K562 (cell line): ENCODE measurements around the gene ASCC1. TPM values are rescaled to one million over a fixed set of nuclear protein-coding genes. Genes with fewer than 3 reads are reported as not detected.

ENCODE experiments used
- ATAC-seq: fragments of 200-7000 bp; cut with Tn5 transposase; 3 replicates; pipeline ENCODE4 v1.9.1; 2020; ENCODE audit warnings: moderate library complexity
- BruUV-seq: library from RNA; stranded (reverse); fragments of 400-500 nt; replicated peaks from 2 replicates; lab custom pipeline; 2021; lab: Mats Ljungman, UMichigan
- CTCF ChIA-PET: fragments of 300-600 bp; formaldehyde crosslinking; extraction: SDS; loops from one replicate; lab custom pipeline; 2021; ENCODE audit warnings: low intra/inter-chr PET ratio; lab: Yijun Ruan, JAX
- POLR2A ChIA-PET: fragments of 300-600, 350-650 bp; sonication (Branson Sonifier 250); formaldehyde crosslinking; extraction: SDS; loops from one replicate; lab custom pipeline; 2021; ENCODE audit warnings: antibody characterized with exemption, inconsistent platforms; lab: Yijun Ruan, JAX
- DNase-seq, 4 experiments: peaks; one replicate each; pipeline versions ENCODE4 v3.0.0 to v3.0.0-alpha.2; 2011 to 2018; ENCODE audit warnings: low spot score in 3 of 4, mixed read lengths in 3 of 4; ENCODE audit errors: extremely low read depth in 1 of 4
- FAIRE-seq: peaks from 2 replicates; lab custom pipeline; 2011; peaks lifted over from hg19 to GRCh38; lab: Jason Lieb, UNC
- H2AFZ ChIP-seq: 2 replicates; pipeline ENCODE4 v1.6.0; 2011; ENCODE audit warnings: low read depth, low read length, control low read depth, inconsistent platforms
- H3K27ac ChIP-seq: fragments of 200-600 bp; 3 replicates; pipeline ENCODE4 v1.8.0; 2011; ENCODE audit warnings: low read depth, mild to moderate bottlenecking, control low read depth, inconsistent platforms, low read length, moderate library complexity, mixed read lengths; ENCODE audit errors: extremely low read depth
- H3K27me3 ChIP-seq, 2 experiments: fragments of 300-600 bp in 1 of 2; 2 replicates in 1 of 2; 3 replicates in 1 of 2; pipeline versions ENCODE4 v1.6.0 to v1.8.0; 2011; ENCODE audit warnings: inconsistent platforms in 2 of 2, low read length in 2 of 2, mild to moderate bottlenecking in 1 of 2, mixed read lengths in 1 of 2, moderate library complexity in 1 of 2; ENCODE audit not compliant: control insufficient read depth in 2 of 2, insufficient read depth in 2 of 2
- H3K36me3 ChIP-seq: fragments of 300-600 bp; 3 replicates; pipeline ENCODE4 v1.8.0; 2011; ENCODE audit warnings: mild to moderate bottlenecking, low read length, inconsistent platforms; ENCODE audit not compliant: control insufficient read depth, insufficient read depth
- H3K4me1 ChIP-seq, 2 experiments: fragments of 200-600 bp in 1 of 2; replicated peaks in 1 of 2; 2 replicates in 1 of 2; 3 replicates in 1 of 2; pipeline versions ENCODE4 v1.5.1 to v1.8.0; 2011; ENCODE audit warnings: inconsistent platforms in 2 of 2, low read length in 2 of 2, mild to moderate bottlenecking in 1 of 2, mixed read lengths in 1 of 2, moderate library complexity in 1 of 2; ENCODE audit not compliant: control insufficient read depth in 2 of 2, insufficient read depth in 2 of 2
- H3K4me2 ChIP-seq: 2 replicates; pipeline ENCODE4 v1.6.1; 2011; ENCODE audit warnings: low read length, control low read depth, inconsistent platforms, mixed read lengths; ENCODE audit not compliant: insufficient read depth
- H3K4me3 ChIP-seq: fragments of 200-600 bp; sonication (generic), shearing (Covaris generic); 2 replicates; pipeline ENCODE4 v1.5.1; 2016; ENCODE audit warnings: control low read depth, inconsistent platforms
- H3K79me2 ChIP-seq: fragments of 200-600 bp; 3 replicates; pipeline ENCODE4 v1.8.0; 2011; ENCODE audit warnings: low read length, inconsistent platforms; ENCODE audit not compliant: control insufficient read depth, insufficient read depth
- H3K9ac ChIP-seq, 2 experiments: 2 replicates each; pipeline versions ENCODE4 v1.6.0 to v1.6.1; 2011; ENCODE audit warnings: low read depth in 2 of 2, low read length in 2 of 2, control low read depth in 1 of 2, inconsistent platforms in 1 of 2, mild to moderate bottlenecking in 1 of 2, mixed read lengths in 1 of 2; ENCODE audit not compliant: insufficient read depth in 1 of 2
- H3K9me1 ChIP-seq: one replicate; pipeline ENCODE4 v1.6.0; 2011; ENCODE audit warnings: inconsistent platforms, mild to moderate bottlenecking, low read length, moderate library complexity; ENCODE audit not compliant: control insufficient read depth, insufficient read depth
- H3K9me3 ChIP-seq: replicated peaks from 2 replicates; pipeline ENCODE4 v1.5.1; 2011; ENCODE audit warnings: low read depth, low read length, inconsistent platforms; ENCODE audit not compliant: control insufficient read depth, insufficient read depth
- H4K20me1 ChIP-seq: replicated peaks from 2 replicates; pipeline ENCODE4 v1.6.1; 2011; ENCODE audit warnings: low read length, inconsistent platforms, mixed read lengths; ENCODE audit not compliant: control insufficient read depth, insufficient read depth
- ARID3A ChIP-seq: IDR thresholded peaks from 2 replicates; pipeline ENCODE4 v1.6.1; 2012; ENCODE audit warnings: low read depth, low read length, improper control_type of control experiment, borderline replicate concordance
- CTBP1 ChIP-seq: fragments of 450-650 bp; IDR thresholded peaks from 2 replicates; pipeline ENCODE4 v1.6.1; 2016; ENCODE audit warnings: borderline replicate concordance
- ESRRA ChIP-seq: fragments of 450-650 bp; IDR thresholded peaks from 2 replicates; pipeline ENCODE4 v1.6.1; 2014; ENCODE audit warnings: low read depth, mild to moderate bottlenecking, moderate library complexity, borderline replicate concordance
- FOSL1 ChIP-seq: fragments of 200-800 bp; sonication (Bioruptor generic); conservative IDR thresholded peaks from 2 replicates; pipeline ENCODE4 v1.6.1; 2016; ENCODE audit warnings: missing genetic modification characterization, missing compliant biosample characterization
- FOXJ2 ChIP-seq: fragments of 200-800 bp; sonication (Bioruptor generic); IDR thresholded peaks from 2 replicates; pipeline ENCODE4 v1.6.1; 2016; ENCODE audit warnings: missing genetic modification characterization, missing compliant biosample characterization
- HNRNPL ChIP-seq: fragments of 200-400 bp; formaldehyde crosslinking; IDR thresholded peaks from 2 replicates; pipeline ENCODE4 v1.6.1; 2017; ENCODE audit warnings: low read depth, mild to moderate bottlenecking, low read length
- SMC3 ChIP-seq: conservative IDR thresholded peaks from 2 replicates; pipeline ENCODE4 v1.6.1; 2011; ENCODE audit warnings: low read depth, low read length, improper control_type of control experiment; ENCODE audit not compliant: insufficient read depth
- STAG1 ChIP-seq: sonication (generic); formaldehyde crosslinking; IDR thresholded peaks from 2 replicates; pipeline ENCODE4 v1.5.0; 2020; ENCODE audit warnings: missing genetic modification reagents, borderline replicate concordance
- SUPT5H ChIP-seq: fragments of 450-650 bp; IDR thresholded peaks from 2 replicates; pipeline ENCODE4 v1.6.1; 2016
- ZNF354B ChIP-seq: fragments of 250-450 bp; sonication (Bioruptor Pico); IDR thresholded peaks from 2 replicates; pipeline ENCODE4 v1.4.0; 2020
- ZNF76 ChIP-seq: fragments of 250-450 bp; sonication (Bioruptor Pico); IDR thresholded peaks from 2 replicates; pipeline ENCODE4 v1.4.0; 2020; ENCODE audit warnings: mild to moderate bottlenecking, moderate library complexity, borderline replicate concordance
- WGBS: fragments of 100-300 bp; shearing (Covaris generic); methylation state at CpG from one replicate; pipeline ENCODE4 v1.1.6; 2016; ENCODE audit warnings: low coverage, mixed read lengths; ENCODE audit not compliant: insufficient coverage; ENCODE audit errors: missing lambda C conversion rate; 5-methylcytosine and 5-hydroxymethylcytosine counted together
- in situ Hi-C: fragments of 300-500 bp; cut with MboI; formaldehyde crosslinking; loops from 4 replicates; pipeline ENCODE4 v1.15.0; 2018; ENCODE audit warnings: inconsistent platforms, mixed read lengths
- intact Hi-C: fragments of 100-400 bp; cut with micrococcal nuclease; formaldehyde crosslinking; loops from 2 replicates; pipeline ENCODE4 v1.14.2; 2022
- polyA plus RNA-seq, 8 experiments: library from polyadenylated mRNA; depleted of rRNA in 4 of 8; stranded (reverse) in 5 of 8; unstranded in 3 of 8; fragments of >200 nt; fragmentation: Nextera tagmentation in 2 of 8; fragmentation: Illumina TruSeq in 1 of 8; extraction: Ambion mirVana in 2 of 8; extraction: Trizol in 1 of 8; gene quantifications; 2 replicates each; pipeline versions ENCODE4 v1.2.1 to v1.2.3, GENCODE V29; 2011 to 2014; ENCODE audit warnings: inconsistent platforms in 1 of 8, missing spikeins in 1 of 8
- total RNA-seq, 7 experiments: library from RNA; depleted of rRNA in 6 of 7; stranded (reverse); fragments of >200 nt in 6 of 7; fragmentation: Illumina TruSeq in 2 of 7; extraction: Trizol in 2 of 7; gene quantifications; 2 replicates each; pipeline versions ENCODE4 v1.2.1 to v1.2.3, GENCODE V29; 2011 to 2021; ENCODE audit warnings: low replicate concordance in 1 of 7
- TF ChIP-seq, protein P1 (sequence below): fragments of 250-450 bp; sonication (Bioruptor Pico); IDR thresholded peaks from 2 replicates; pipeline ENCODE4 v1.9.0; 2021; ENCODE audit warnings: mild to moderate bottlenecking
- TF ChIP-seq, protein P2 (sequence below): IDR thresholded peaks from 2 replicates; pipeline ENCODE4 v1.6.1; 2011; ENCODE audit warnings: borderline replicate concordance, low read depth, mild to moderate bottlenecking, moderate library complexity, low read length; ENCODE audit not compliant: insufficient read depth, poor library complexity, severe bottlenecking
- TF ChIP-seq, protein P3 (sequence below): fragments of 250-450 bp; sonication (Bioruptor Pico); IDR thresholded peaks from 2 replicates; pipeline ENCODE4 v1.8.0; 2021; ENCODE audit warnings: moderate library complexity, mild to moderate bottlenecking, inconsistent platforms

ASCC1 gene
- total and polyA plus RNA-seq, 9 of the 15 experiments (the other 6 are each of a cell fraction or from before 2014, with no cell fraction given): 31.7 to 73.3 (median 52.8) TPM

DNA sequence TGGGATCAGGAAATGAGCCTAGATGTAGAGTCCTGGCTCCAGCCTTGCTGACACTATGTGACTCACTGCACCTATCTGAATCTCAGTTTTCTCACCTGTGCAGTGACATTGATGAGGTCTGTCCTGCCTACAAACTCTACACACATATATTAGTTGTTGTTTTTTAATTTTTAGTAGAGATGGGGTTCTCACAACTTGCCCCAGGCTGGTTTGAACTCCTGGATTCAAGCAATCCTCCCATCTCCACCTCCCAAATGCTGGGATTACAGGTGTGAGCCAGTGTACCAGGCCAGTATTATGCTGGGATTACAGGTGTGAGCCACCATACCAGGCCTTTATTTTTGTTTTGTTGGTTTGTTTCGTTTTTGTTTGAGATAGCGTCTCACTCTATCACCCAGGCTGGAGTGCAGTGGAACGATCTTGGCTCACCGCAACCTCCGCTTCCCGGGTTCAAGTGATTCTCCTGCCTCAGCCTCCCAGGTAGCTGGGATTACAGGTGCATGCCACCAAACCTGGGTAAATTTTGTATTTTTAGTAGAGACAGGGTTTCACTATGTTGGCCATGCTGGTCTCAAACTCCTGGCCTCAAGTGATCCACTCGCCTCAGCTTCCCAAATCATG is 45.8 kb upstream of the ASCC1 start:
- ChIA-PET CTCF (no interaction called here), POLR2A (interaction anchor here (0.8 to 15.0 kb wide), 3 partner anchors 8 to 25 kb away, joined by 3 to 277 read pairs (median 10); partner anchors contain the start of gene DDIT4)
- DNase-seq (no peak), FAIRE-seq (no peak), ATAC-seq (peak; percentile 3)
- no peaks in the 10 kb centered on the region for H4K20me1 ChIP-seq
- H3K4me1 ChIP-seq: peaks cover 46 to 56% of the 10 kb centered on the region in 2 experiments
- WGBS: 66% methylated on average over 7 of the region's 7 CpGs
- H3K79me2 ChIP-seq: no peaks in the 10 kb centered on the region
- peak overlapping the region; percentile 87 for H3K4me2 ChIP-seq
- H2AFZ ChIP-seq: peak overlapping the region; percentile 96
- no peaks in the 10 kb centered on the region for H3K9me3 ChIP-seq
- H3K9me1 ChIP-seq: no peaks in the 10 kb centered on the region
- no TSS peak for BruUV-seq
- H3K27ac ChIP-seq: peak overlapping the region; percentile 94
- peak overlapping the region; percentile 54; the same call in 1 of the 2 replicates for H3K4me3 ChIP-seq
- intact Hi-C loops: loop anchor here (1.0 to 2.0 kb wide), 2 partner anchors 10 to 17 kb away; no protein-coding TSS in a partner anchor
- in situ Hi-C loops: no loop called here
- no peaks in the 10 kb centered on the region for H3K27me3 ChIP-seq
- H3K9ac ChIP-seq: peak overlapping the region; percentile 79 to 94; a peak in 3 of 4 replicates
- H3K36me3 ChIP-seq: no peaks in the 10 kb centered on the region
- TF ChIP-seq ARID3A (no peak), STAG1 (no peak), ESRRA (no peak), ZNF76 (CRISPR knock-in tag) (0 out of 2 replicates have a peak, but pooled peaks have one; percentile 37), SUPT5H (no peak), CTBP1 (no peak; the same call in 1 of the 2 replicates), HNRNPL (no peak), SMC3 (no peak), FOXJ2 (no peak), FOSL1 (tag) (peak; percentile 57), ZNF354B (CRISPR knock-in tag) (no peak)
- TF ChIP-seq, protein P1, sequence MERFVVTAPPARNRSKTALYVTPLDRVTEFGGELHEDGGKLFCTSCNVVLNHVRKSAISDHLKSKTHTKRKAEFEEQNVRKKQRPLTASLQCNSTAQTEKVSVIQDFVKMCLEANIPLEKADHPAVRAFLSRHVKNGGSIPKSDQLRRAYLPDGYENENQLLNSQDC: no peak
- TF ChIP-seq, protein P2, sequence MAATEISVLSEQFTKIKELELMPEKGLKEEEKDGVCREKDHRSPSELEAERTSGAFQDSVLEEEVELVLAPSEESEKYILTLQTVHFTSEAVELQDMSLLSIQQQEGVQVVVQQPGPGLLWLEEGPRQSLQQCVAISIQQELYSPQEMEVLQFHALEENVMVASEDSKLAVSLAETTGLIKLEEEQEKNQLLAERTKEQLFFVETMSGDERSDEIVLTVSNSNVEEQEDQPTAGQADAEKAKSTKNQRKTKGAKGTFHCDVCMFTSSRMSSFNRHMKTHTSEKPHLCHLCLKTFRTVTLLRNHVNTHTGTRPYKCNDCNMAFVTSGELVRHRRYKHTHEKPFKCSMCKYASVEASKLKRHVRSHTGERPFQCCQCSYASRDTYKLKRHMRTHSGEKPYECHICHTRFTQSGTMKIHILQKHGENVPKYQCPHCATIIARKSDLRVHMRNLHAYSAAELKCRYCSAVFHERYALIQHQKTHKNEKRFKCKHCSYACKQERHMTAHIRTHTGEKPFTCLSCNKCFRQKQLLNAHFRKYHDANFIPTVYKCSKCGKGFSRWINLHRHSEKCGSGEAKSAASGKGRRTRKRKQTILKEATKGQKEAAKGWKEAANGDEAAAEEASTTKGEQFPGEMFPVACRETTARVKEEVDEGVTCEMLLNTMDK: no peak
- TF ChIP-seq, protein P3, sequence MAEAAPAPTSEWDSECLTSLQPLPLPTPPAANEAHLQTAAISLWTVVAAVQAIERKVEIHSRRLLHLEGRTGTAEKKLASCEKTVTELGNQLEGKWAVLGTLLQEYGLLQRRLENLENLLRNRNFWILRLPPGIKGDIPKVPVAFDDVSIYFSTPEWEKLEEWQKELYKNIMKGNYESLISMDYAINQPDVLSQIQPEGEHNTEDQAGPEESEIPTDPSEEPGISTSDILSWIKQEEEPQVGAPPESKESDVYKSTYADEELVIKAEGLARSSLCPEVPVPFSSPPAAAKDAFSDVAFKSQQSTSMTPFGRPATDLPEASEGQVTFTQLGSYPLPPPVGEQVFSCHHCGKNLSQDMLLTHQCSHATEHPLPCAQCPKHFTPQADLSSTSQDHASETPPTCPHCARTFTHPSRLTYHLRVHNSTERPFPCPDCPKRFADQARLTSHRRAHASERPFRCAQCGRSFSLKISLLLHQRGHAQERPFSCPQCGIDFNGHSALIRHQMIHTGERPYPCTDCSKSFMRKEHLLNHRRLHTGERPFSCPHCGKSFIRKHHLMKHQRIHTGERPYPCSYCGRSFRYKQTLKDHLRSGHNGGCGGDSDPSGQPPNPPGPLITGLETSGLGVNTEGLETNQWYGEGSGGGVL (CRISPR knock-in tag): no peak
